Measurements from ENCODE around the gene MRPL10.

GRCh38 chr17:47797797-47798196 is 33.5 kb downstream of the MRPL10 start:
- TF ChIP-seq CTCF (conservative IDR thresholded peaks at IDR 0.05; ENCODE audit: low read depth in 2 of 2), result no peak
- TF ChIP-seq EZH2 (IDR thresholded peaks at IDR 0.05; ENCODE audit: low read depth, unreplicated experiment), result no peak
- TF ChIP-seq REST (IDR thresholded peaks at IDR 0.05; ENCODE audit: unreplicated experiment), result peak; percentile 73
- no peak for TF ChIP-seq POLR2AphosphoS5 (IDR thresholded peaks at IDR 0.05; ENCODE audit: low read depth)
- TF ChIP-seq NANOG (IDR thresholded peaks at IDR 0.05; ENCODE audit: borderline replicate concordance), result no peak
- TF ChIP-seq JUNB (IDR thresholded peaks at IDR 0.05; ENCODE audit: unreplicated experiment), result no peak
- no peak for TF ChIP-seq EZH2phosphoT487 (IDR thresholded peaks at IDR 0.05; ENCODE audit: unreplicated experiment)
- TF ChIP-seq CREB1 (CRISPR knock-in tag; IDR thresholded peaks at IDR 0.05; ENCODE audit: low read depth), result no peak
- no peak for TF ChIP-seq ZNF114 (CRISPR knock-in tag; IDR thresholded peaks at IDR 0.05)
- TF ChIP-seq ETS1 (IDR thresholded peaks at IDR 0.05), result no peak

Measured in GM23338 (cell line).